ENCODE results near the gene FCGBP.
A peak's percentile ranks its signal among the peaks of the same experiment; 100 is the strongest.
"Not testable (repeated sequence)": the region's sequence is repeated elsewhere in the genome, so short reads cannot be mapped to it uniquely, and the experiment has no call there.

The FCGBP gene

GRCh38 chr19:39958942-39959341 is 24.5 kb upstream of the FCGBP start:
- not testable (repeated sequence) for H3K27me3 Mint-ChIP-seq; H3K36me3 Mint-ChIP-seq; H3K9me3 Mint-ChIP-seq (ENCODE audit: low read depth)
- Mint-ChIP-seq H3K4me3 (peak overlapping the region; percentile 82), H3K27ac (peak overlapping the region; percentile 95), H3K4me1 (ENCODE audit: low read depth) (peaks cover 61% of the 10 kb centered on the region)

GRCh38 chr19:39957886-39958285 is 23.5 kb upstream of the FCGBP start:
- H3K4me3 Mint-ChIP-seq = peak overlapping the region; percentile 7
- not testable (repeated sequence) for H3K27me3 Mint-ChIP-seq; H3K9me3 Mint-ChIP-seq (ENCODE audit: low read depth); H3K36me3 Mint-ChIP-seq
- peak overlapping the region; percentile 82 for H3K27ac Mint-ChIP-seq
- H3K4me1 Mint-ChIP-seq (ENCODE audit: low read depth) = peaks cover 65% of the 10 kb centered on the region

- H3K4me3 Mint-ChIP-seq = peak overlapping the region; percentile 91
- H3K27me3 Mint-ChIP-seq = no peaks in the 10 kb centered on the region
- H3K9me3 Mint-ChIP-seq (ENCODE audit: low read depth) = no peaks in the 10 kb centered on the region
- peaks cover 85% of the 10 kb centered on the region for H3K4me1 Mint-ChIP-seq (ENCODE audit: low read depth)
- H3K27ac Mint-ChIP-seq = peak overlapping the region; percentile 98
- H3K36me3 Mint-ChIP-seq = peaks cover 2% of the 10 kb centered on the region
Observed at GRCh38 chr19:39953915-39954314, 19.5 kb upstream of the FCGBP start.

GRCh38 chr19:39951686-39952085 is 17.3 kb upstream of the FCGBP start:
- Mint-ChIP-seq H3K27me3 (no peaks in the 10 kb centered on the region), H3K4me1 (ENCODE audit: low read depth) (peaks cover 90% of the 10 kb centered on the region), H3K4me3 (peak overlapping the region; percentile 91), H3K27ac (peak overlapping the region; percentile 98), H3K9me3 (ENCODE audit: low read depth) (no peaks in the 10 kb centered on the region), H3K36me3 (peaks cover 2% of the 10 kb centered on the region)

- peak overlapping the region; percentile 98 for H3K27ac Mint-ChIP-seq
- H3K36me3 Mint-ChIP-seq = peaks cover 2% of the 10 kb centered on the region
- no peaks in the 10 kb centered on the region for H3K27me3 Mint-ChIP-seq
- peaks cover 90% of the 10 kb centered on the region for H3K4me1 Mint-ChIP-seq (ENCODE audit: low read depth)
- H3K4me3 Mint-ChIP-seq = peak overlapping the region; percentile 91
- no peaks in the 10 kb centered on the region for H3K9me3 Mint-ChIP-seq (ENCODE audit: low read depth)
Observed at GRCh38 chr19:39951065-39951650, 16.7 kb upstream of the FCGBP start.

- Mint-ChIP-seq H3K36me3 (peaks cover 4% of the 10 kb centered on the region), H3K9me3 (ENCODE audit: low read depth) (peaks cover 2% of the 10 kb centered on the region), H3K4me3 (peak overlapping the region; percentile 50), H3K4me1 (ENCODE audit: low read depth) (peaks cover 87% of the 10 kb centered on the region), H3K27me3 (no peaks in the 10 kb centered on the region), H3K27ac (peak overlapping the region; percentile 98)
Observed at GRCh38 chr19:39949026-39949747, 14.8 kb upstream of the FCGBP start.

GRCh38 chr19:39946532-39946931 is 12.1 kb upstream of the FCGBP start:
- Mint-ChIP-seq H3K36me3 (peaks cover 6% of the 10 kb centered on the region), H3K9me3 (ENCODE audit: low read depth) (peaks cover 4% of the 10 kb centered on the region), H3K27me3 (no peaks in the 10 kb centered on the region), H3K27ac (peak overlapping the region; percentile 84), H3K4me3 (peak overlapping the region; percentile 46), H3K4me1 (ENCODE audit: low read depth) (peaks cover 85% of the 10 kb centered on the region)

- H3K4me3 Mint-ChIP-seq = peak overlapping the region; percentile 30
- peaks cover 6% of the 10 kb centered on the region for H3K36me3 Mint-ChIP-seq
- H3K4me1 Mint-ChIP-seq (ENCODE audit: low read depth) = peaks cover 80% of the 10 kb centered on the region
Observed at GRCh38 chr19:39943586-39943985, 9.2 kb upstream of the FCGBP start.

GRCh38 chr19:39942366-39942730 is 7.9 kb upstream of the FCGBP start:
- H3K36me3 Mint-ChIP-seq = peaks cover 6% of the 10 kb centered on the region
- peak overlapping the region; percentile 76 for H3K4me3 Mint-ChIP-seq
- H3K27me3 Mint-ChIP-seq = no peaks in the 10 kb centered on the region
- peaks cover 11% of the 10 kb centered on the region for H3K9me3 Mint-ChIP-seq (ENCODE audit: low read depth)
- peak overlapping the region; percentile 93 for H3K27ac Mint-ChIP-seq
- peaks cover 76% of the 10 kb centered on the region for H3K4me1 Mint-ChIP-seq (ENCODE audit: low read depth)

More at GRCh38 chr19:39943586-39943985, 9.2 kb upstream of the FCGBP start:
- peaks cover 11% of the 10 kb centered on the region for H3K9me3 Mint-ChIP-seq (ENCODE audit: low read depth)
- no peaks in the 10 kb centered on the region for H3K27me3 Mint-ChIP-seq
- H3K27ac Mint-ChIP-seq = peak overlapping the region; percentile 75

- H3K4me3 Mint-ChIP-seq = peak overlapping the region; percentile 76
- H3K27ac Mint-ChIP-seq = peak overlapping the region; percentile 93
- H3K9me3 Mint-ChIP-seq (ENCODE audit: low read depth) = peaks cover 11% of the 10 kb centered on the region
- peaks cover 79% of the 10 kb centered on the region for H3K4me1 Mint-ChIP-seq (ENCODE audit: low read depth)
- H3K36me3 Mint-ChIP-seq = peaks cover 6% of the 10 kb centered on the region
- H3K27me3 Mint-ChIP-seq = no peaks in the 10 kb centered on the region
Observed at GRCh38 chr19:39941615-39942365, 7.4 kb upstream of the FCGBP start.

GRCh38 chr19:39941151-39941550 is 6.7 kb upstream of the FCGBP start:
- Mint-ChIP-seq H3K27me3 (no peaks in the 10 kb centered on the region), H3K4me3 (peak overlapping the region; percentile 76), H3K27ac (peak overlapping the region; percentile 93), H3K4me1 (ENCODE audit: low read depth) (peaks cover 81% of the 10 kb centered on the region), H3K36me3 (peaks cover 6% of the 10 kb centered on the region), H3K9me3 (ENCODE audit: low read depth) (peaks cover 11% of the 10 kb centered on the region)

GRCh38 chr19:39940221-39940833 is 5.9 kb upstream of the FCGBP start:
- peaks cover 83% of the 10 kb centered on the region for H3K4me1 Mint-ChIP-seq (ENCODE audit: low read depth)
- peak overlapping the region; percentile 93 for H3K27ac Mint-ChIP-seq
- H3K36me3 Mint-ChIP-seq = peaks cover 6% of the 10 kb centered on the region
- H3K27me3 Mint-ChIP-seq = no peaks in the 10 kb centered on the region
- peaks cover 11% of the 10 kb centered on the region for H3K9me3 Mint-ChIP-seq (ENCODE audit: low read depth)
- H3K4me3 Mint-ChIP-seq = peak overlapping the region; percentile 76

GRCh38 chr19:39939556-39939955 is 5.1 kb upstream of the FCGBP start:
- H3K36me3 Mint-ChIP-seq = peaks cover 6% of the 10 kb centered on the region
- peak overlapping the region; percentile 78 for H3K27ac Mint-ChIP-seq
- H3K4me1 Mint-ChIP-seq (ENCODE audit: low read depth) = peaks cover 85% of the 10 kb centered on the region
- H3K9me3 Mint-ChIP-seq (ENCODE audit: low read depth) = peaks cover 11% of the 10 kb centered on the region
- H3K4me3 Mint-ChIP-seq = no peak overlapping the region
- H3K27me3 Mint-ChIP-seq = no peaks in the 10 kb centered on the region

- Mint-ChIP-seq H3K27me3 (no peaks in the 10 kb centered on the region), H3K27ac (peak overlapping the region; percentile 95), H3K4me3 (peak overlapping the region; percentile 36), H3K4me1 (ENCODE audit: low read depth) (peaks cover 82% of the 10 kb centered on the region), H3K9me3 (ENCODE audit: low read depth) (peaks cover 7% of the 10 kb centered on the region), H3K36me3 (peaks cover 2% of the 10 kb centered on the region)
Observed at GRCh38 chr19:39937787-39938186, 3.4 kb upstream of the FCGBP start.
